Measurements from ENCODE around the gene TMEM38A. TPM values are rescaled to one million over a fixed set of nuclear protein-coding genes. Genes with fewer than 3 reads are reported as not detected.
A peak's percentile ranks its signal among the peaks of the same experiment; 100 is the strongest.
"Not testable (repeated sequence)": the region's sequence is repeated elsewhere in the genome, so short reads cannot be mapped to it uniquely, and the experiment has no call there.

TMEM38A gene
- total RNA-seq, 1 donor from 2014 or later: 8.0 TPM

DNA sequence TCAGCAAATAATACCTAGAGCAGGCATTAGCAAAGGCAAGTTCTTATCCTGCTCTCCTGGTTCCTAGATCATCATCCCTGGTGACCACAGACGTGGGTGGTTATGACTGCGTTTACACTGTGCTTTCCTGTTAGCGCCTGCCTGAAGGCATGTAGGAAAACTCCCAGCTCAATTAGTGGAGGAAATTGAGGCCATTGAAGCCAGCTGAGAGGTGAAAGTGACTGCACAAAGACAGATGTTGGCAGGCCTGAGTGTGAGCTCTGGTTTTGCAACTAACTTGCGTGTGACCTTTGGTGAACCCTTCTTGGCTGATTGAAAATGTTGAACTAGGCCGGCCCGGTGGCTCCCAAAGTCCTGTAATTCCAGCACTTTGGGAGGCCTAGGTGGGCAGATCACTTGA, 41.2 kb downstream of the TMEM38A start:
- no peak for DNase-seq (ENCODE audit: extremely low spot score, unreplicated experiment)
- TF ChIP-seq, protein P1, sequence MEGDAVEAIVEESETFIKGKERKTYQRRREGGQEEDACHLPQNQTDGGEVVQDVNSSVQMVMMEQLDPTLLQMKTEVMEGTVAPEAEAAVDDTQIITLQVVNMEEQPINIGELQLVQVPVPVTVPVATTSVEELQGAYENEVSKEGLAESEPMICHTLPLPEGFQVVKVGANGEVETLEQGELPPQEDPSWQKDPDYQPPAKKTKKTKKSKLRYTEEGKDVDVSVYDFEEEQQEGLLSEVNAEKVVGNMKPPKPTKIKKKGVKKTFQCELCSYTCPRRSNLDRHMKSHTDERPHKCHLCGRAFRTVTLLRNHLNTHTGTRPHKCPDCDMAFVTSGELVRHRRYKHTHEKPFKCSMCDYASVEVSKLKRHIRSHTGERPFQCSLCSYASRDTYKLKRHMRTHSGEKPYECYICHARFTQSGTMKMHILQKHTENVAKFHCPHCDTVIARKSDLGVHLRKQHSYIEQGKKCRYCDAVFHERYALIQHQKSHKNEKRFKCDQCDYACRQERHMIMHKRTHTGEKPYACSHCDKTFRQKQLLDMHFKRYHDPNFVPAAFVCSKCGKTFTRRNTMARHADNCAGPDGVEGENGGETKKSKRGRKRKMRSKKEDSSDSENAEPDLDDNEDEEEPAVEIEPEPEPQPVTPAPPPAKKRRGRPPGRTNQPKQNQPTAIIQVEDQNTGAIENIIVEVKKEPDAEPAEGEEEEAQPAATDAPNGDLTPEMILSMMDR (conservative IDR thresholded peaks at IDR 0.05): no peak
- H3K36me3 Mint-ChIP-seq: no peaks in the 10 kb centered on the region

DNA sequence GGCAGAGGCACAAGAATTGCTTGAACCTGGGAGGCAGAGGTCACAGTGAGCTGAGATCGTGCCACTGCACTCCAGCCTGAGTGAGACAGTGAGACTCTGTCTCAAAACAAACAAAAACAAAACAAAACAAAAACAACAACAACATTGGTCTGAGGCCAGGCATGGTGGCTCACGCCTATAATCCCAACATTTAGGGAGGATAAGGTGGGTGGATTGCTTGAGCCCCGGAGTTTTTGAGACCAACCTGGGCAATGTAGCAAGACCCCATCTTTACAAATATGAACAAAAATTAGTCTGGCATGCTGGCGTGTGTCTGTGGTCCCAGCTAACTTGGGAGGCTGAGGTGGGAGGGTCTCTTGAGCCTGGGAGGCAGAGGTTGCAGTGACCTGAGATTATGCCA, 42.7 kb downstream of the TMEM38A start:
- Mint-ChIP-seq H3K36me3 (no peaks in the 10 kb centered on the region), H3K27me3 (peaks cover 7% of the 10 kb centered on the region), H3K9me3 (no peaks in the 10 kb centered on the region), H3K4me1 (ENCODE audit: unreplicated experiment) (peaks cover 7% of the 10 kb centered on the region), H3K27ac (no peak overlapping the region), H3K4me3 (no peak overlapping the region)
- DNase-seq (ENCODE audit: extremely low spot score, unreplicated experiment): no peak
- TF ChIP-seq, protein P1 (conservative IDR thresholded peaks at IDR 0.05): no peak

More for the DNA sequence above, 41.2 kb downstream of the TMEM38A start:
- H3K4me3 Mint-ChIP-seq: no peak overlapping the region
- H3K4me1 Mint-ChIP-seq (ENCODE audit: unreplicated experiment): peaks cover 7% of the 10 kb centered on the region
- H3K27me3 Mint-ChIP-seq: peaks cover 7% of the 10 kb centered on the region
- no peaks in the 10 kb centered on the region for H3K9me3 Mint-ChIP-seq
- no peak overlapping the region for H3K27ac Mint-ChIP-seq

DNA sequence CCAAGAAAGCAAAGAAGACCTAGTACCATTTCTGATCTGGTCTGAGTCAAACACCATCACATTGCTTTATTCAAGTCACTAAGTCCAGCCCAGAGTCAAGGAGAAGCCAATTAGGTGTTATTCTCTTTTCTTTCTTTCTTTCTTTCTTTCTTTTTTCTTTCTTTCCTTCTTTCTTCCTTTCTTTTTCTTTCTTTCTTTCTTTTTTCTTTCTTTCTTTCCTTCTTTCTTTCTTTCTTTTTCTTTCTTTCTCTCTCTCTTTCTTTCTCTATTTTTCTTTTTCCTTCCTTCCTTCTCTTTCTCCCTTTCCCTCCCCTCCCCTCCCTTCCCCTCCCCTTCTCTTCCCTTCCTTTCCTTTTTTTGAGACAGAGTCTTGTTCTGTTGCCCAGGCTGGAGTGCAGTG, 49.9 kb downstream of the TMEM38A start:
- not testable (repeated sequence) for DNase-seq (ENCODE audit: extremely low spot score, unreplicated experiment); H3K36me3 Mint-ChIP-seq; H3K9me3 Mint-ChIP-seq; H3K4me3 Mint-ChIP-seq; H3K4me1 Mint-ChIP-seq (ENCODE audit: unreplicated experiment); H3K27me3 Mint-ChIP-seq; H3K27ac Mint-ChIP-seq

DNA sequence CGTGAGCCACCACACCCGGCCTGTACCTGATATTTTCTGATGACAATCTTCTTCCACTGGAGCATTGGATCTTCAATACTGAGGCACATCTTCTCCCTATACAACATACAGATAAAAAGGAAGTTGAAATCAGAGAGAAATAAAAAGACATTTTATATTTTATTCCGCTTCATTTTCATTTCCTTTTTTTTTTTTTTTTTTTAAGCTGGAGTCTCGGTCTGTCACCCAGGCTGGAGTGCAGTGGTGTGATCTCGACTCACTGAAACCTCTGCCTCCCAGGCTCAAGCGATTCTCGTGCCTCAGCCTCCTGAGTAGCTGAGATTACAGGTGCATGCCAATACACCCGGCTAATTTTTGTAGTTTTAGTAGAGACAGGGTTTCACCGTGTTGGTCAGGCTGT, 51.4 kb downstream of the TMEM38A start:
- not testable (repeated sequence) for H3K36me3 Mint-ChIP-seq; H3K9me3 Mint-ChIP-seq; H3K27ac Mint-ChIP-seq; H3K4me1 Mint-ChIP-seq (ENCODE audit: unreplicated experiment); H3K27me3 Mint-ChIP-seq; H3K4me3 Mint-ChIP-seq; DNase-seq (ENCODE audit: extremely low spot score, unreplicated experiment)

DNA sequence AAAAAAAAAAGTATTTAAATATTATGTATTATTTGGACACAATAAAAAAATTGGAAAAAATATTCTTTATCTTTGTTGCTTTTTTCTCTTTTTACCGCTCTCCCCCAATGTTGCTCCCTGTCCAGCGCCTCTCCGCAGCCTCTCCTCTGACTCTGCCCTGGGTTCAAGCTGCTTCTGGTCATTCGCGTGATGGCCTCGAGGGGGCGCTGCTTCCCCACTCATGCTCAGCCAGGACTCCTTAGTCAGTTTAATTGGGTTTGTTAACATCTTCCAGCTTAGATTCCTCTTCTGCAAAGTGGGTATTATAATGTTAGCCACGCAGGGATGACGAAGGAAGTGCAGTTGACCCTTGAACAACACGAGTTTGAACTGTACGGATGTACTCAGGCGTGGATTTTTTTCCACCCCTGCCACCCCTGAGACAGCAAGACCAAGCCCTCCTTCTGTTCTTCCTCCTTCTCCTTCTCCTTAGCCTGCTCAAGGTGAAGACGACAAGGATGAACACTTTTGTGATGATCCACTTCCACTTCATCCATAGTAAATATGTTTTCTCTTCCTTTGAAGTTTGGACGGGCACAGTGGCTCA, 53.9 kb downstream of the TMEM38A start:
- Mint-ChIP-seq H3K27ac (no peak overlapping the region), H3K27me3 (peaks cover 3% of the 10 kb centered on the region), H3K36me3 (no peaks in the 10 kb centered on the region), H3K4me3 (no peak overlapping the region), H3K9me3 (no peaks in the 10 kb centered on the region), H3K4me1 (ENCODE audit: unreplicated experiment) (no peaks in the 10 kb centered on the region)
- TF ChIP-seq, protein P1 (conservative IDR thresholded peaks at IDR 0.05): peak; percentile 95
- DNase-seq (ENCODE audit: extremely low spot score, unreplicated experiment): no peak

DNA sequence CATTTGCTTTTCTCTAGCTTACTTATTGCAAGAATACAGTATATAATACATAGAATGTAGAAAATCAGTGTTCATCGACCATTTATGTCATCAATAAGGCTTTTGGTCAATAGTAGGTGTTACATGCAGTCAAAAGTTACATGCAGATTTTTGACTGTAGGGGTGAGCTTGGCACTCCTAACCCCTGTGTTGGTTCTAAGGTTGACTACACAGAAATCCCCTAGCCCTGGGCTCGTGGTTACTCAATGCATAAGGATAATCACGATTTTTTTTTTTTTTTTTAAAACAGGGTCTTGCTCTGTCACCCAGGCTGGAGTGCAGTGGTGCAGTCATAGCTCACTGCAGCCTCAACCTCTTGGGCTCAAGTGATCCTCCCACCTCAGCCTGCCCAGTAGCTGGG, 54.7 kb downstream of the TMEM38A start:
- Mint-ChIP-seq H3K27ac (no peak overlapping the region), H3K4me1 (ENCODE audit: unreplicated experiment) (no peaks in the 10 kb centered on the region), H3K9me3 (no peaks in the 10 kb centered on the region), H3K4me3 (no peak overlapping the region), H3K36me3 (no peaks in the 10 kb centered on the region), H3K27me3 (peaks cover 3% of the 10 kb centered on the region)
- TF ChIP-seq, protein P1 (conservative IDR thresholded peaks at IDR 0.05): no peak
- no peak for DNase-seq (ENCODE audit: extremely low spot score, unreplicated experiment)

DNA sequence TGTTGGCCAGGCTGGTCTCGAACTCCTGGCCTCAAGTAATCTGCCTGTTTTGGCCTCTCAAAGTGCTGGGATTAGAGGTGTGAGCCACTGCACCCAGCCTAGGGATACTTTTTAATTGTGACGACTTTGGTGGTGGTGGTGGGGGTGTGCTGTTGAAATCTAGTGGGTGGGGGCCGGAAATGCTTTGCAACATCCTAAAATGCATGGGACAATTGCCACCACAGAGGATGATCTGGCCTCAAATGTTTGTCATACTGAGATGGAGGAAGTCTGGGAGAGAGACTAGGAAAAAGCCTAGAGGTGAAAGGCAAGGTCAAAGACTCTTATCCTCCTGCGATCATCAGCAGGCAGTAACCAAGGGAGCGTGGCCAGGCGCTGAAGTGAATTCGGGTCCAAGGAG, 60.1 kb downstream of the TMEM38A start:
- Mint-ChIP-seq H3K36me3 (no peaks in the 10 kb centered on the region), H3K4me1 (ENCODE audit: unreplicated experiment) (no peaks in the 10 kb centered on the region), H3K9me3 (no peaks in the 10 kb centered on the region), H3K27ac (no peak overlapping the region), H3K27me3 (peaks cover 4% of the 10 kb centered on the region), H3K4me3 (no peak overlapping the region)
- DNase-seq (ENCODE audit: extremely low spot score, unreplicated experiment): no peak
- TF ChIP-seq, protein P1 (conservative IDR thresholded peaks at IDR 0.05): no peak
